Neural cell (in vitro differentiated cells): ENCODE measurements around the gene ABT1. TPM values are rescaled to one million over a fixed set of nuclear protein-coding genes. Genes with fewer than 3 reads are reported as not detected.

Source experiments
- H2AFZ ChIP-seq: fragments of 200-600, 300-800 bp; sonication (generic), shearing (Covaris generic); 2 replicates; pipeline ENCODE4 v1.6.0; 2014; ENCODE audit warnings: low read depth, mild to moderate bottlenecking, antibody characterized with exemption, low read length, moderate library complexity
- H3F3A ChIP-seq: fragments of 200-600 bp; shearing (Covaris generic); 2 replicates; pipeline ENCODE4 v1.6.1; 2016; ENCODE audit warnings: mild to moderate bottlenecking, moderate library complexity, mixed read lengths, antibody characterized with exemption, low read length; ENCODE audit not compliant: insufficient read depth, poor library complexity, severe bottlenecking
- H3K27ac ChIP-seq: fragments of 200-600, 300-800 bp; sonication (generic), shearing (Covaris generic); 2 replicates; pipeline ENCODE4 v1.5.1; 2014; ENCODE audit warnings: mild to moderate bottlenecking, low read length, moderate library complexity
- H3K27me3 ChIP-seq: fragments of 300-800, 200-600 bp; sonication (generic), shearing (Covaris generic); 2 replicates; pipeline ENCODE4 v1.6.0; 2014; ENCODE audit warnings: mild to moderate bottlenecking, low read depth, low read length, moderate library complexity; ENCODE audit not compliant: insufficient read depth
- H3K36me3 ChIP-seq: fragments of 300-800, 200-600 bp; sonication (generic), shearing (Covaris generic); 2 replicates; pipeline ENCODE4 v1.5.1; 2014; ENCODE audit warnings: mild to moderate bottlenecking, antibody characterized with exemption, low read length, moderate library complexity; ENCODE audit not compliant: insufficient read depth
- H3K4me2 ChIP-seq: fragments of 300-800, 200-600 bp; sonication (generic), shearing (Covaris generic); 2 replicates; pipeline ENCODE4 v1.6.0; 2014; ENCODE audit warnings: mild to moderate bottlenecking, low read length
- H3K4me3 ChIP-seq: fragments of 300-800, 200-600 bp; sonication (generic), shearing (Covaris generic); 2 replicates; pipeline ENCODE4 v1.5.1; 2014; ENCODE audit warnings: mild to moderate bottlenecking, low read length, moderate library complexity
- H3K79me2 ChIP-seq: fragments of 200-600 bp; shearing (Covaris generic); replicated peaks from 2 replicates; pipeline ENCODE4 v1.6.0; 2014; ENCODE audit warnings: mild to moderate bottlenecking, low read length, moderate library complexity; ENCODE audit not compliant: insufficient read depth
- H3K9ac ChIP-seq: fragments of 300-800, 200-600 bp; sonication (generic), shearing (Covaris generic); 2 replicates; pipeline ENCODE4 v1.6.1; 2016; ENCODE audit warnings: mild to moderate bottlenecking, low read length, mixed read lengths
- H3K9me2 ChIP-seq: fragments of 200-600 bp; shearing (Covaris generic); 2 replicates; pipeline ENCODE4 v1.6.1; 2016; ENCODE audit warnings: mild to moderate bottlenecking, low read length, mixed read lengths; ENCODE audit not compliant: insufficient read depth
- H3K9me3 ChIP-seq: fragments of 200-600, 300-800 bp; sonication (generic), shearing (Covaris generic); 2 replicates; pipeline ENCODE4 v1.6.1; 2016; ENCODE audit warnings: mild to moderate bottlenecking, mixed run types, low read length, moderate library complexity, mixed read lengths
- H4K20me1 ChIP-seq: fragments of 200-600 bp; shearing (Covaris generic); 2 replicates; pipeline ENCODE4 v1.6.1; 2016; ENCODE audit warnings: mild to moderate bottlenecking, mixed run types; ENCODE audit not compliant: insufficient read depth
- CTCF ChIP-seq: fragments of 450-650 bp; IDR thresholded peaks from 2 replicates; pipeline ENCODE4 v1.5.1; 2014; ENCODE audit warnings: antibody characterized with exemption, mild to moderate bottlenecking, moderate library complexity; ENCODE audit not compliant: poor library complexity, severe bottlenecking
- EP300 ChIP-seq: fragments of 450-650 bp; conservative IDR thresholded peaks from 2 replicates; pipeline ENCODE4 v1.6.1; 2014; ENCODE audit warnings: antibody characterized with exemption, mild to moderate bottlenecking, moderate library complexity; ENCODE audit not compliant: poor library complexity, severe bottlenecking
- EZH2 ChIP-seq: fragments of 200-600, 300-800 bp; shearing (Covaris generic), sonication (generic); IDR thresholded peaks from 2 replicates; pipeline ENCODE4 v1.6.1; 2014; ENCODE audit warnings: antibody characterized with exemption, low read length, borderline replicate concordance, mild to moderate bottlenecking; ENCODE audit not compliant: insufficient read depth, poor library complexity, severe bottlenecking
- MXI1 ChIP-seq: fragments of 450-650 bp; conservative IDR thresholded peaks from 2 replicates; pipeline ENCODE4 v1.6.1; 2014; ENCODE audit warnings: antibody characterized with exemption, mild to moderate bottlenecking; ENCODE audit not compliant: poor library complexity, severe bottlenecking
- POLR2AphosphoS5 ChIP-seq: IDR thresholded peaks from 2 replicates; pipeline ENCODE4 v1.6.1; 2012
- RAD21 ChIP-seq: fragments of 450-650 bp; conservative IDR thresholded peaks from 2 replicates; pipeline ENCODE4 v1.6.1; 2014; ENCODE audit warnings: antibody characterized with exemption, mild to moderate bottlenecking, moderate library complexity
- REST ChIP-seq: IDR thresholded peaks from 2 replicates; pipeline ENCODE4 v1.6.1; 2012; ENCODE audit warnings: borderline replicate concordance
- SMC3 ChIP-seq: fragments of 450-650 bp; conservative IDR thresholded peaks from 2 replicates; pipeline ENCODE4 v1.6.1; 2014; ENCODE audit warnings: antibody characterized with exemption, mild to moderate bottlenecking, moderate library complexity; ENCODE audit not compliant: poor library complexity
- TAF1 ChIP-seq: IDR thresholded peaks from 2 replicates; pipeline ENCODE4 v1.6.1; 2012; ENCODE audit warnings: low read depth
- polyA plus RNA-seq: library from polyadenylated mRNA; depleted of rRNA; stranded (reverse); fragments of >200 nt; gene quantifications from 2 replicates; pipeline ENCODE4 v1.2.3, GENCODE V29; 2014

ABT1 gene
- polyA plus RNA-seq, 1 donor from 2014 or later, result 26.1 TPM

GRCh38 chr6:26640806-26641205, 44.1 kb downstream of the ABT1 start:
- Histone ChIP-seq H3K27ac (no peak overlapping the region), H2AFZ (no peak overlapping the region), H3K4me3 (no peak overlapping the region), H3K9me3 (no peaks in the 10 kb centered on the region), H4K20me1 (no peaks in the 10 kb centered on the region), H3F3A (no peaks in the 10 kb centered on the region), H3K27me3 (no peaks in the 10 kb centered on the region), H3K36me3 (peaks cover 24% of the 10 kb centered on the region), H3K4me2 (no peak overlapping the region), H3K9me2 (no peaks in the 10 kb centered on the region), H3K79me2 (peaks cover 12% of the 10 kb centered on the region), H3K9ac (no peak overlapping the region)
- TF ChIP-seq REST (no peak), POLR2AphosphoS5 (no peak), MXI1 (no peak), RAD21 (no peak), EZH2 (no peak), SMC3 (no peak), CTCF (no peak), TAF1 (no peak), EP300 (no peak)

GRCh38 chr6:26646074-26646473, 49.3 kb downstream of the ABT1 start:
- Histone ChIP-seq H3K9ac (no peak overlapping the region), H4K20me1 (no peaks in the 10 kb centered on the region), H3K4me3 (no peak overlapping the region), H3K9me2 (no peaks in the 10 kb centered on the region), H3K9me3 (no peaks in the 10 kb centered on the region), H3K27me3 (no peaks in the 10 kb centered on the region), H3K79me2 (peaks cover 48% of the 10 kb centered on the region), H3K27ac (no peak overlapping the region), H2AFZ (no peak overlapping the region), H3F3A (no peaks in the 10 kb centered on the region), H3K36me3 (peaks cover 10% of the 10 kb centered on the region), H3K4me2 (no peak overlapping the region)
- TF ChIP-seq EP300 (no peak), CTCF (no peak), POLR2AphosphoS5 (no peak), TAF1 (no peak), SMC3 (no peak), MXI1 (no peak), RAD21 (no peak), REST (no peak), EZH2 (no peak)
